Cardiac septum (tissue), 1 donor: ENCODE measurements around the gene AASDHPPT. TPM values are rescaled to one million over a fixed set of nuclear protein-coding genes. Genes with fewer than 3 reads are reported as not detected.
"Not testable (repeated sequence)": the region's sequence is repeated elsewhere in the genome, so short reads cannot be mapped to it uniquely, and the experiment has no call there.

Experiments
- DNase-seq: peaks from one replicate; pipeline ENCODE4 v3.0.0-alpha.2; 2020; ENCODE audit warnings: low spot score
- intact Hi-C: fragments of 100-400 bp; cut with DNase I; formaldehyde crosslinking; loops from one replicate; pipeline ENCODE4 v1.14.0; 2022
- long read RNA-seq: library from polyadenylated mRNA; unstranded; transcript quantifications from one replicate; pipeline ENCODE4 v2.0.0, GENCODE V29; 2021
- total RNA-seq: library from RNA; stranded (reverse); fragmentation: NEBNext Ultra II Directional; extraction: Animal tissue kit (Norgen Biotek cat#: 25700); gene quantifications from one replicate; pipeline ENCODE4 v1.2.1, GENCODE V29; 2021
- donor health status: DM: no; HTN: no; CAD: no.

AASDHPPT gene
- total RNA-seq = 31.8 TPM
- long read RNA-seq, transcript AASDHPPT-201 (6 exons, 2,955 nt) = major isoform, 109 of 112 reads
- long read RNA-seq, partial matches to known transcripts = 1 of 112 reads
- long read RNA-seq, other reads (novel, unspliced or antisense) = 1 of 112 reads

GRCh38 chr11:106077609-106078455 lies at the start of gene AASDHPPT:
AASDHPPT (plus strand) TSS chr11:106077662; CDS start chr11:106077711, 49 bp downstream.
- intact Hi-C loops = loop anchor here (2.0 kb wide), 1 partner anchor 55 kb away; the partner anchor contains the start of gene MSANTD4
- DNase-seq = no peak

GRCh38 chr11:106030609-106031008 lies 46.9 kb upstream of the AASDHPPT start:
- intact Hi-C loops = no loop called here
- no peak for DNase-seq

- DNase-seq = no peak
- intact Hi-C loops = no loop called here
Measured at GRCh38 chr11:106031202-106031810, 46.2 kb upstream of the AASDHPPT start.

- no peak for DNase-seq
- intact Hi-C loops = no loop called here
Measured at GRCh38 chr11:106031936-106032335, 45.5 kb upstream of the AASDHPPT start.

- DNase-seq = no peak
- intact Hi-C loops = no loop called here
Measured at GRCh38 chr11:106032861-106033260, 44.6 kb upstream of the AASDHPPT start.

- DNase-seq = no peak
- intact Hi-C loops = no loop called here
Measured at GRCh38 chr11:106043540-106043939, 33.9 kb upstream of the AASDHPPT start.

GRCh38 chr11:106047631-106048030 lies 29.8 kb upstream of the AASDHPPT start:
- no peak for DNase-seq
- intact Hi-C loops = no loop called here

- intact Hi-C loops = no loop called here
Measured at GRCh38 chr11:106049727-106050476, 27.6 kb upstream of the AASDHPPT start.

GRCh38 chr11:106051103-106051502 lies 26.4 kb upstream of the AASDHPPT start:
- intact Hi-C loops = no loop called here
- no peak for DNase-seq

More at GRCh38 chr11:106049727-106050476, 27.6 kb upstream of the AASDHPPT start:
- no peak for DNase-seq

- intact Hi-C loops, DNase-seq: not testable (repeated sequence)
Measured at GRCh38 chr11:106058377-106058776, 19.1 kb upstream of the AASDHPPT start.

GRCh38 chr11:106059617-106060016 lies 17.8 kb upstream of the AASDHPPT start:
- intact Hi-C loops = no loop called here
- DNase-seq = no peak

- DNase-seq = no peak
- intact Hi-C loops = no loop called here
Measured at GRCh38 chr11:106061249-106061784, 16.1 kb upstream of the AASDHPPT start.

GRCh38 chr11:106061954-106062949 lies 15.2 kb upstream of the AASDHPPT start:
- no peak for DNase-seq
- intact Hi-C loops = no loop called here

- intact Hi-C loops = no loop called here
Measured at GRCh38 chr11:106063009-106063408, 14.5 kb upstream of the AASDHPPT start.

GRCh38 chr11:106070606-106071005 lies 6.9 kb upstream of the AASDHPPT start:
- intact Hi-C loops = no loop called here
- no peak for DNase-seq

More at GRCh38 chr11:106063009-106063408, 14.5 kb upstream of the AASDHPPT start:
- DNase-seq = no peak

GRCh38 chr11:106072804-106073203 lies 4.7 kb upstream of the AASDHPPT start:
- intact Hi-C loops = no loop called here

GRCh38 chr11:106076171-106076918 lies 1.1 kb upstream of the AASDHPPT start:
- DNase-seq = no peak
- intact Hi-C loops = loop anchor here (2.0 kb wide), 1 partner anchor 54 kb away; the partner anchor contains the start of gene MSANTD4

More at GRCh38 chr11:106072804-106073203, 4.7 kb upstream of the AASDHPPT start:
- DNase-seq = no peak
